Tibial nerve (tissue), 4 donors: ENCODE measurements around the gene SH2D6.

Source experiments
- CTCF ChIP-seq, 5 experiments: fragments of 200-600 bp in 3 of 5; fragments of 450-650 bp in 2 of 5; sonication (generic) in 3 of 5; IDR thresholded peaks; one replicate each; pipeline ENCODE4 v1.5.1; 2016 to 2019; ENCODE audit warnings: antibody characterized with exemption in 5 of 5, mild to moderate bottlenecking in 3 of 5, moderate library complexity in 2 of 5
- EP300 ChIP-seq, 2 donors: sonication (generic); formaldehyde crosslinking; IDR thresholded peaks; one replicate each; pipeline ENCODE4 v1.6.1; 2017; ENCODE audit warnings: antibody characterized with exemption in 2 of 2, mild to moderate bottlenecking in 1 of 2
- POLR2A ChIP-seq, 2 donors: fragments of 450-650 bp; IDR thresholded peaks; one replicate each; pipeline ENCODE4 v1.6.1; 2017; ENCODE audit warnings: antibody characterized with exemption in 2 of 2, mild to moderate bottlenecking in 2 of 2, moderate library complexity in 2 of 2

- TF ChIP-seq CTCF (IDR thresholded peaks at IDR 0.05) (no peak), POLR2A (IDR thresholded peaks at IDR 0.05) (no peak), EP300 (IDR thresholded peaks at IDR 0.05) (no peak)
These were observed 50.3 kb downstream of the SH2D6 start for GRCh38 chr2:85468704-85469349.
